ENCODE measurements around the gene MTMR4.
A peak's percentile ranks its signal among the peaks of the same experiment; 100 is the strongest.

The MTMR4 gene

GRCh38 chr17:58531661-58532554 lies 17.5 kb upstream of the MTMR4 start:
- H3K4me3 ChIP-seq (ENCODE audit: low read length): peak overlapping the region; percentile 7; the same call in 1 of the 2 replicates
- TF ChIP-seq ZNF274 (IDR thresholded peaks at IDR 0.05; ENCODE audit: low read depth, low read length): no peak

GRCh38 chr17:58531122-58531521 lies 16.7 kb upstream of the MTMR4 start:
- no peak overlapping the region for H3K4me3 ChIP-seq (ENCODE audit: low read length)
- TF ChIP-seq ZNF274 (IDR thresholded peaks at IDR 0.05; ENCODE audit: low read depth, low read length): no peak

GRCh38 chr17:58530655-58531054 lies 16.2 kb upstream of the MTMR4 start:
- no peak for TF ChIP-seq ZNF274 (IDR thresholded peaks at IDR 0.05; ENCODE audit: low read depth, low read length)

GRCh38 chr17:58529275-58529674 lies 14.8 kb upstream of the MTMR4 start:
- no peak for TF ChIP-seq ZNF274 (IDR thresholded peaks at IDR 0.05; ENCODE audit: low read depth, low read length)
- no peak overlapping the region for H3K4me3 ChIP-seq (ENCODE audit: low read length)

More at GRCh38 chr17:58530655-58531054, 16.2 kb upstream of the MTMR4 start:
- no peak overlapping the region for H3K4me3 ChIP-seq (ENCODE audit: low read length)

GRCh38 chr17:58528443-58528842 lies 14.0 kb upstream of the MTMR4 start:
- H3K4me3 ChIP-seq (ENCODE audit: low read length): no peak overlapping the region
- no peak for TF ChIP-seq ZNF274 (IDR thresholded peaks at IDR 0.05; ENCODE audit: low read depth, low read length)

GRCh38 chr17:58527949-58528348 lies 13.5 kb upstream of the MTMR4 start:
- no peak for TF ChIP-seq ZNF274 (IDR thresholded peaks at IDR 0.05; ENCODE audit: low read depth, low read length)
- no peak overlapping the region for H3K4me3 ChIP-seq (ENCODE audit: low read length)

GRCh38 chr17:58527306-58527705 lies 12.9 kb upstream of the MTMR4 start:
- no peak for TF ChIP-seq ZNF274 (IDR thresholded peaks at IDR 0.05; ENCODE audit: low read depth, low read length)
- H3K4me3 ChIP-seq (ENCODE audit: low read length): no peak overlapping the region

- H3K4me3 ChIP-seq (ENCODE audit: low read length): no peak overlapping the region
- no peak for TF ChIP-seq ZNF274 (IDR thresholded peaks at IDR 0.05; ENCODE audit: low read depth, low read length)
These were observed 10.8 kb upstream of the MTMR4 start for GRCh38 chr17:58525239-58525638.

- no peak overlapping the region for H3K4me3 ChIP-seq (ENCODE audit: low read length)
- no peak for TF ChIP-seq ZNF274 (IDR thresholded peaks at IDR 0.05; ENCODE audit: low read depth, low read length)
These were observed 7.2 kb upstream of the MTMR4 start for GRCh38 chr17:58521680-58522079.

GRCh38 chr17:58520843-58521430 lies 6.5 kb upstream of the MTMR4 start:
- no peak overlapping the region for H3K4me3 ChIP-seq (ENCODE audit: low read length)
- no peak for TF ChIP-seq ZNF274 (IDR thresholded peaks at IDR 0.05; ENCODE audit: low read depth, low read length)

GRCh38 chr17:58517928-58518609 lies 3.6 kb upstream of the MTMR4 start:
- peak overlapping the region; percentile 82 for H3K4me3 ChIP-seq (ENCODE audit: low read length)
- TF ChIP-seq ZNF274 (IDR thresholded peaks at IDR 0.05; ENCODE audit: low read depth, low read length): no peak

- H3K4me3 ChIP-seq (ENCODE audit: low read length): peak overlapping the region; percentile 79
- TF ChIP-seq ZNF274 (IDR thresholded peaks at IDR 0.05; ENCODE audit: low read depth, low read length): no peak
These were observed 3.0 kb upstream of the MTMR4 start for GRCh38 chr17:58517378-58517927.

GRCh38 chr17:58516644-58517377 lies 2.4 kb upstream of the MTMR4 start:
- TF ChIP-seq ZNF274 (IDR thresholded peaks at IDR 0.05; ENCODE audit: low read depth, low read length): no peak
- peak overlapping the region; percentile 79 for H3K4me3 ChIP-seq (ENCODE audit: low read length)

GRCh38 chr17:58515286-58515685 lies 848 bp upstream of the MTMR4 start:
- TF ChIP-seq ZNF274 (IDR thresholded peaks at IDR 0.05; ENCODE audit: low read depth, low read length): no peak
- H3K4me3 ChIP-seq (ENCODE audit: low read length): no peak overlapping the region; the same call in 1 of the 2 replicates
